AG04449 (cell line): ENCODE measurements around the gene AP1G2.
"Not testable (repeated sequence)": the region's sequence is repeated elsewhere in the genome, so short reads cannot be mapped to it uniquely, and the experiment has no call there.

Source experiments
- CTCF ChIA-PET: fragments of 350-600 bp; formaldehyde crosslinking; extraction: SDS; loops from one replicate; lab custom pipeline; 2021; ENCODE audit warnings: antibody characterized with exemption; lab: Yijun Ruan, JAX
- POLR2A ChIA-PET: fragments of 400-600, 350-600 bp; formaldehyde crosslinking; extraction: SDS; loops from one replicate; lab custom pipeline; 2020; ENCODE audit warnings: antibody characterized with exemption, inconsistent platforms; lab: Yijun Ruan, JAX
- DNase-seq: peaks from one replicate; pipeline ENCODE4 v3.0.0-alpha.2; 2010; ENCODE audit warnings: low read depth, low spot score
- H3K4me3 ChIP-seq: 2 replicates; pipeline ENCODE4 v1.5.1; 2011; ENCODE audit warnings: low read depth, mild to moderate bottlenecking, control low read depth, low read length
- CTCF ChIP-seq: IDR thresholded peaks from one replicate; pipeline ENCODE4 v1.5.1; 2011; ENCODE audit warnings: mild to moderate bottlenecking, moderate library complexity, low read length, control low read depth, inconsistent platforms; ENCODE audit not compliant: insufficient read depth; ENCODE audit errors: missing control alignments

Gene AP1G2

GRCh38 chr14:23612354-23612732, 44.8 kb upstream of the AP1G2 start:
- DNase-seq, result no peak
- ChIA-PET CTCF (interaction anchor here (0.6 to 5.4 kb wide), 6 partner anchors 13 to 344 kb away, joined by 3 to 39 read pairs (median 4); no protein-coding TSS in a partner anchor), POLR2A (no interaction called here)
- TF ChIP-seq CTCF, result no peak
- no peak overlapping the region for H3K4me3 ChIP-seq

- H3K4me3 ChIP-seq, result no peak overlapping the region
- ChIA-PET POLR2A (no interaction called here), CTCF (interaction anchor here (1.2 to 5.4 kb wide), 4 partner anchors 20 to 299 kb away, joined by 3 to 39 read pairs (median 4); no protein-coding TSS in a partner anchor)
Observed at GRCh38 chr14:23610815-23611289, 43.3 kb upstream of the AP1G2 start.

GRCh38 chr14:23610090-23610814, 42.7 kb upstream of the AP1G2 start:
- CTCF ChIA-PET, result interaction anchor here (1.2 to 5.4 kb wide), 3 partner anchors 21 to 300 kb away, joined by 3 to 39 read pairs (median 5); no protein-coding TSS in a partner anchor
- TF ChIP-seq CTCF, result no peak
- POLR2A ChIA-PET, result no interaction called here
- H3K4me3 ChIP-seq, result no peak overlapping the region
- no peak for DNase-seq

More at GRCh38 chr14:23610815-23611289, 43.3 kb upstream of the AP1G2 start:
- no peak for DNase-seq
- TF ChIP-seq CTCF, result no peak

GRCh38 chr14:23609411-23610089, 42.0 kb upstream of the AP1G2 start:
- CTCF ChIA-PET, result interaction anchor here (1.4 to 5.4 kb wide), 2 partner anchors 21 kb away, joined by 3 to 39 read pairs; no protein-coding TSS in a partner anchor

GRCh38 chr14:23609001-23609400, 41.4 kb upstream of the AP1G2 start:
- no peak overlapping the region for H3K4me3 ChIP-seq
- DNase-seq, result no peak
- TF ChIP-seq CTCF, result no peak
- CTCF ChIA-PET, result interaction anchor here (1.4 kb wide), 1 partner anchor 20 kb away, joined by 3 read pairs; no protein-coding TSS in a partner anchor
- POLR2A ChIA-PET, result interaction anchor here (0.5 kb wide), 1 partner anchor 652 kb away, joined by 3 read pairs; no protein-coding TSS in a partner anchor

More at GRCh38 chr14:23609411-23610089, 42.0 kb upstream of the AP1G2 start:
- POLR2A ChIA-PET, DNase-seq, H3K4me3 ChIP-seq: not testable (repeated sequence)

GRCh38 chr14:23608454-23608853, 40.9 kb upstream of the AP1G2 start:
- H3K4me3 ChIP-seq, result no peak overlapping the region
- CTCF ChIA-PET, result interaction anchor here (0.8 to 1.4 kb wide), 2 partner anchors 19 to 24 kb away, joined by 3 read pairs; no protein-coding TSS in a partner anchor
- POLR2A ChIA-PET, result interaction anchor here (0.5 kb wide), 1 partner anchor 653 kb away, joined by 3 read pairs; no protein-coding TSS in a partner anchor
- no peak for DNase-seq
- TF ChIP-seq CTCF, result no peak
